HG02798 (cell line): ENCODE data around the gene TNS3.
"Not testable (repeated sequence)": the region's sequence is repeated elsewhere in the genome, so short reads cannot be mapped to it uniquely, and the experiment has no call there.

Experiments
- ATAC-seq: cut with Tn5 transposase; IDR thresholded peaks from one replicate; pipeline ENCODE4 v1.9.1; 2021; ENCODE audit warnings: mild to moderate bottlenecking; ENCODE audit not compliant: unreplicated experiment, poor library complexity

TNS3 gene

DNA sequence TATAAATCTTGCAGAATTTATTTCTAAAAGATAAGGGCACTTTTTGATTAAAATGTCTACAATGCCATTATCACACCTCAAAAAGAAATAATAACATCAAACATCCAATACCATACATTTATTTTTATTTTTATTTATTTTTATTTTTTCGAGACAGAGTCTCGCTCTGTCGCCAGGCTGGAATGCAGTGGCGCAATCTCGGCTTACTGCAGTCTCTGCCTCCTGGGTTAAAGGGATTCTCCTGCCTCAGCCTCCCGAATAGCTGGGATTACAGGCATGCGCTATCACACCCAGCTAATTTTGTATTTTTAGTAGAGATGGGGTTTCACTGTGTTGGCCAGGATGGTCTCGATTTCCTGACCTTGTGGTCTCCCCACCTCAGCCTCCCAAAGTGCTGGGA lies 140.9 kb downstream of the TNS3 start:
- not testable (repeated sequence) for ATAC-seq

DNA sequence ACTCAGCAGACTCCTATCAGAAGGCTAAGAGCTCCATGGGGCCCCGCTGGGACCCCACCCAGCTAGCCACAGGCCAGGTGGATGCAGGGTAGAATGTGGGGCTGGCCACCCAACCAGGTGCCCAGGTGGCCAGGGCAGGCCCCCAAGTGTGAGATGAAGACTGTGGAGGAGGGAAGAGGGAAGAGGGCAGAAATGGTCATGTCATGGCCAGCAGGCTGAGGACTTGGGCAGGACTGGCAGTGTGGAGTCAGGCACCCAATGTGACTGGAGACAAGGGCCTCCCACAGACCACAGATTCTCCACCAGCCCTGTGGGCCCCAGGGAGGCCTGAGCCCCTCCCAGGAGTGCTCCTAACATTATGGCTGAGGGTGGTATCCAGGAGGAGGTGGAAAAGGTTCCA lies 141.6 kb downstream of the TNS3 start:
- no peak for ATAC-seq

GRCh38 chr7:47439181-47439667 lies 142.7 kb downstream of the TNS3 start:
- ATAC-seq, result no peak

- no peak for ATAC-seq
Measured at GRCh38 chr7:47438411-47439029, 143.4 kb downstream of the TNS3 start.

DNA sequence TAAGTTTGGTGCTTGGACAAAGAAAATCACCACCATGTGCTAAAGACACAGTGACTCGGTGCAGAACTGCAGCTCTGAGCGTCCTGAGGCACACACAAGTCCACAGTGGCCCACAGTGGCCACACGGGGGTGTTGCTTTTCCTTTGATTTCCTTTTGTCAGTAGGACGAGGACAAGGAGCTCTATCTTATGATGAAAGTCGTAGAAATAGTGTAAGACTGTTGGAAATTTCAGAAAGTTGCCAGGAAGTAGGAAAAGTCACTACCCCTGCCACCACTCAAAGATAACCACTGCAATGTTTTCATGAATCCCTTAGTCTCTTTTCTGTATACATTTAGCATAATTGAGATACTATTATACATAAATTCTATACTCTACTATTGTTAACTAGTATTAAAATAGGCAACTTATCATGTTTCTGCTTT lies 146.0 kb downstream of the TNS3 start:
- ATAC-seq, result no peak

DNA sequence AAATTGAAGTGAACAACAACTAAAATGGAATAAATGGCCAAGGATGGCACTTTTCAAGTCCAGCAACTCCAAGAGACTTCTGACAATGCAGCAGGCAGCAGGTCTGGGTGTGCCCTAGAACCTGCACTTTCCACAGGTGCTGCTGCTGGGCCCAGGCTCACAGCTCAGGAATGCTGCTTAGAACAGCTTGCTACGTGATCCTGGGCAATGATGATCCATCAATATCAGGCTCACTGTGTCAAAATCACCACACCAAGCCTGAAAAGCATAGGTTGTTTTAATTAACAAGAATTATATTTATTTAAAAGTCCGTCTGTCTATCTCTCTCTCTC lies 148.4 kb downstream of the TNS3 start:
- no peak for ATAC-seq

DNA sequence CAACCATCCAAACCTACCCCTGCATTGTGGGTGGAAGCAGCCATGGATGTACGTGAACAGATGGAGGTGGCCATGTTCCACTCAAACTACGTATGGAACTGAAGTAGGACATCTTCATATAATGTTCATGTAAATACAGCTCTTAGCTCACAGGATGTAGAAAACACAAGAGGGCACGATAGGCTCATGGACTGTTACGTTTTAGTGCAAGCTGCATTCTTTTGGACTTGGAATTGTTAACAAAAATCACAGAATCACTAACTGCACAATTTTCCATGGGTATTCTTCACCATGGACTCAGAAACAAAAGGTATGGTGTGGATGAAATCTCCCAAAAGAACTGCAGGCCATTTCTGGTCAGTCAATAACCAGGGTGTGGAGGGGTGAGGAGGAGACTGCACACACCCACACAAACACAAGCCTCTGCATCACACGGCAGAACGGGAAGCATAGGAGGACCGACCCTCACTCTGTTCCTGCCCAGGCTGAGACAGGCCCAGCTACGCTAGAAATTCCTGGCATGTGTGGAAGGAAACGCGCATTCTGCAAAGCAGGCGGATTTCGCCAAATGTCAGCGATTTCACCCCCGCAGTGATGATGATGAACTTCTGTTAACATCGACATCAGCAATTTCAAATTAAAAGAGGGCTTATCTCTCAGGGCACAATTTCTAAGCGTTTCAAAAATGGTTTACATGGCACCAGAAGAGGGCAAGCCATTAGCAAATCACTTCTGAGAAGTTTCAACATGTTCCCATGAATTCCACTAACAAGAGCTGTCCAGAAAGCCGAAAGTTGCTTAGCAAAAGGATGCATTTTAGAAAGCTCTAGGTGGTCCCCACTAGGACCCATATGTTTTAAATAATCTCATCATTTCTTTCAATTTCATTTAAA lies 149.0 kb downstream of the TNS3 start:
- no peak for ATAC-seq

DNA sequence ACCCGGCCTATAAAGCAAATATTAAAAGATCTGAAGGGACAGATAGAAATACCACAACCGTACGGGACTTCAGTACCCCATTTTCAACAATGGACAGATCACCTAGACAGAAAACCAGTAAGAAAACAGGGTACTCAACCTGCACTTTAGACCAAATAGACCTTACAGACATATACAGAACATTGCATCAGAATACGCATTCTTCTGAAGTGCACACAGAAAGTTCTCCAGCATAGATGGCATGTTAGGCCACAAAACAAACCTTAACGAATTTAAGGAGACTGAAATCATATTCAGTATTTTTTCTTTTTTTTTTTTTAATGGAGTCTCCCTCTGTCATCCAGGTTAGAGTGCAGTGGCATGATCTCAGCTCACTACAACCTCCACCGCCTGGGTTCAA lies 151.5 kb downstream of the TNS3 start:
- no peak for ATAC-seq

DNA sequence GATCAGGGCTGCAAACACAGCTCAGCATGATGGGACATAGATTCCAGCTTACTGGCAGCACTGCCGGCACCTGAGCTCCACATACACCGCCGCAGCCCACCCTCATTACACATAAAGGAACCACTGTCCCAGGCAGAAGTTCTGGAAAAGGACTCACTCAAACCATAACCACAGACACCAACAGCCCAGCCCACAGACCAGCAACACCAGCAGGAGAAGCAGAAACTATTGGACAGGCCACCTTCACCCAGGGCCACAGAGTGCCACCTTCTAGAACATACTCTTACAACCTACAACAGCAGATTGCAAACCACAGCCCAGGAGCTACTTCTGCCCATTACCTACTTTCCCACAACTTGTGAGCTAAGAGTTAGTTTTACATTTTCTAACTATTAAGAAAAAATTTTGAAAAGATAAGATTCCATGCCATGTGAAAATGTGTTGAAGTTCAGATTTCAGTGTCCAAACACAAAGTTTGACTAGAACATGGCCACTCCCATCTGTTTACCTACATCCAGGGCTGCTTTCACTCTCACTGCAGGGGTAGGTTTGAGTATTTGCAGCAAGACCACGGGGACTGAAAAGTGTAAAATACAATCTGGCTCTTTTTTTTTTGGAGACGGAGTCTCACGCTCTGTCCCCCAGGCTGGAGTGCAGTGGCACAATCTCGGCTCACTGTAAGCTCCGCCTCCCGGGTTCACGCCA lies 153.0 kb downstream of the TNS3 start:
- ATAC-seq, result no peak

DNA sequence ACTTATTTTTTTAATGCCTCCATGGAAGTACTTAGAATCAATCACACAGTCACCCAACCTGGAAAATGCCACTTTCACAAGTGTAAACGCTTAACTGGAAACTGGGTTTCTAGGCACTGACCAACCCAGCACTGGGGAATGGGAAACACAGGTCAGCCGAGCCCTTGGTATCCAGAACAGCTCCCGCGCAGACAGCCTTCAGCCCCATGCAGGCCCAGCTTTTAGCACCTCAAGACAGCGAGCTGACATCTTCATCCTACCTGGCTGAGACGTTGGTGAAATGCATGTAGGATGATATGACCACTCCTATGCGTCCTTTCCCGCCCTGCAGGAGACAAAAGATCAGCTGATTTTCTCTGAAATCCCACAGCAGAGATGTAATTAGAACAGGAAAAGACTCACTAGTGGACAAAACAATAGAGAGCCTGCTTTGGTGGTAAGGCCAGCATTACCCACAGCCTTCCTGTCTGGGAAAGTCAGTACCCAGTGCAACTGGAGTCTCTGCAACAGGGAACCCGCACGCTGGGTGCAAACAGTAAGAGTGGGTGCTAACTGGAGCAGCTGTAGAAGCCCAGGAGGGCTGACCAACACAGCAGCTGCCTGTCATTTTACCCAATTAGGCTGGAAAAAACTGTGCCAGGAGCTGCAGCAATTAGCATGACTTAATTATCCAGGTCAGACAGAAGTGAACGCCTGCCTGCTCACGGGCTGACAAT lies 153.7 kb downstream of the TNS3 start:
- ATAC-seq, result no peak

DNA sequence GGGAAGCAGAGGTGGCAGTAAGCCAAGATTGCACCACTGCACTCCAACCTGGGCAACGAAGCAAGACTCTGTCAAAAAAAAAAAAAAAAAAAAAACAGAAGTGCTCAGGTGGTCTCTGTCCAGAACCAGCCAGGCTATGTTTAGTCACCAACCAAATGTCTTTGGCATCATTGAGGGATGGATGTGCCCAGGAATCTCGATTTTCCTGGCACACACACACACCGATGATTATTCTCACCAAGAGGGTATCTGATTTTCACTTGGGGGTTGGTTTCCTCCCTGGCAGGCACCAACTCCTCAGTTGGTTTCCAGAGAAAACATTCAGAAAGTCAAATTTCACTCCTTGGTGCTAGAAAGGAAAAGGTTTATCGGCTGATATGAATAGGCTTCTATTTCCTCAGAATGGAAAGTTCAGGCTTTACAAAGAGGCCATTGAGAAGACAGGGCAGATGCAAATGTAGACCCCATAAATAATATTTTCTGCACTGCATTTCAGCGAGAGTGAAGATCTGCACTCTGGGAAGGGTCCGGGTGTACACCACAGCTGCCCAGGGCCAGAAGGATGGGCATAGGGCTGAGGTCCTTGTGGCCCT lies 154.8 kb downstream of the TNS3 start:
- no peak for ATAC-seq

- ATAC-seq, result no peak
Measured at GRCh38 chr7:47424523-47424922, 157.4 kb downstream of the TNS3 start.

- ATAC-seq, result no peak
Measured at GRCh38 chr7:47423196-47423595, 158.7 kb downstream of the TNS3 start.

GRCh38 chr7:47422611-47423010 lies 159.3 kb downstream of the TNS3 start:
- ATAC-seq, result no peak

DNA sequence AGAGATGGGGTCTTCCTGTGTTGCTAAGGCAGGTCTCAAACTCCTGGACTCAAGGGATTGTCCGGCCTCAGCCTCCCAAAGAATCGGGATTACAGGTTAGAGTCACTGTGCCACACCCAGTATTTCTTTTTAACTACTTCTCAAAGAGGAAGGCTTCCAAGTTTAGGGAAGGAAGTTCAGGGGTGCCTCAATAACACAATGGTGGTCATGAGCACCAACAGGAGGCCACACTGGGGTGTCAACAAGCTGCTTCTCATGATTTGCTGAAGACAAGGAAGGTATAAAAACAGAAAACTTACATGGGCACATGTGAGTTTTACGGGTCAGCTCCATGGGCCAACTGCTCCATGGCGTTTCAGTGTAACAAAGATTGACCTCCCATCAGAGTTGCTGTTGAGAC lies 160.5 kb downstream of the TNS3 start:
- ATAC-seq, result no peak

DNA sequence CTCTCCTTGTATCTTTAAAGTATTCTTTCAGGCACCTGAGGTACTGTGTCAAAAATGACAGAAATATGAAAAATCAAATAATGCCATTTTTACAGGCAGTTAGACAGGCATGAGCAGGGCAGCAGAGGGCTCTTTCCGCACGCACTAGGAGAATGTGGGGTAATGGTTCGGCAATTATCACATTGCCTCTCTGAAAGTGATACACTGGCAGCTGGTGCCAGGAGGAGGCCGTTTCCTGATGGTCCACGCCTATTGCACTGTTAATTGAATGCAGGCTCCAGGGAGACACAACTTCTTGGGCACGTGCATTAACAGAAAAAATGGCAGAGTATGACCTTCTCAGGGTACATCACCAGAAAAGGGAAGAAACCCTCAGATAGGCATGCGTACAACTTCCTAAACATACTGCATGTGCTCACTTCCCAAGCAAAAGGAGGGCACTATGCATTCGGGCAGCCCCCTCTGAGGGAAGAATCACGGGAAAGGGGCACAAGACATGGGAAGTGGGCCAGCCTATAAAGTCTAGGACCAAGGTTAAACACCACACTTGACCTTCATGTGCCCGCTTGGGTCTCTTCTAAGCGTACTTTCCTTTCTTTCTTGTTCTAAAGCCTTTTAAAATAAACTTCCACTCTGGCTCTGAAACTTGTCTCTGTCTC lies 161.7 kb downstream of the TNS3 start:
- ATAC-seq, result no peak

DNA sequence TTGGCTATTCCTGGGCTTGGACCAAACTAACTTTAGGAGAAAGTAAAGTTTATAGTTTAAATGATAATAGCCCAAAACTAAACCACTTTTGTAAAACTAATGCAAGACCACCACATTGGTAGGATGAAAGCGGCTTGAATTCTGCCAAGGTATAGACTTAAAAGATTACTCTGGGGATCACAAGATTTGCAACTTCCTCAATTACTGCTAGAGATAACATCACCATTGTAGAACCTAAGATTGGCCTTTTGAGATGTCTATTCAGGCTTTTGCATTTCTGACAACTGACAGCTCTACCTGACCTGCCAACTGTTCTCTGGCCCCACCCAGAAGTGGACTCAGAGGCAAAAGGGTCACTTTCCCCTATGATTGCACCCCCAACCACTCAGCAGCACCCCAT lies 162.4 kb downstream of the TNS3 start:
- ATAC-seq, result no peak

DNA sequence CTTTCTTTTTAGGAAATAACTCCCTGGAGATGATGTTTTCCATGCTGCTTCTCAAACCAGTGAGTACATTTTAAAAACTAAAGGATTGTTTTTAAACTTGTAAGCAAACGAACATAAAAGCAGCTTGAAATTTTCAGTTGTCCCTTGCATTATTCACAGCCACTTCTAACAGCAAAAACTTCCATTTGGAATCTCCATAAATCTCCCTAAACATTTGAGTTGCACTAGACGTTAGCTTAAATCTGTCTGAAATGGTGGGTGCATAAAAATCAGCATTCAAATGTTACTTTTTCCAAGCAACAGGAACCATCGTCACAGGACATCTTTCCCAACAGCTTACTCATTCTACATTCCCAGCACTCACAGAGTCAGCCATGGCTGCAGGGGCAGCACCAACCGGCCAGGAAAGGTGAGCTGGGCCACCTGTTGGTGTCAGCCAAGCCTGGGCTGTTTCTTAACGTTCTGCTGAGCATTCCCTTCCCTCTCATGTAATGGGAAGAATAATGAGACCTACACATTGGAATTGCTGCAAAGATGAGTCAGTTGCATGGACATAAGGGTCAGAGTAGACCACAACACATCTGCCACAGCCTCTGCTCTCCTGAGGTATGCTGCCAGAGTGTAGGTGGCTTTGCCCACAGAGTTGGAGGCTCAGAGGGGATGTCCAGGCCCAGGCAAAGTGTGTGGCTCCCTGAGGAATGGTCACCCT lies 163.2 kb downstream of the TNS3 start:
- ATAC-seq, result no peak
